ENCODE data around the gene ADAMTS18. TPM values are rescaled to one million over a fixed set of nuclear protein-coding genes. Genes with fewer than 3 reads are reported as not detected.

Gene ADAMTS18
- total and polyA plus RNA-seq, 2 donors (not counting 3 experiments of a cell fraction or from before 2014, with no cell fraction given) = 18.4 to 27.5 TPM

DNA sequence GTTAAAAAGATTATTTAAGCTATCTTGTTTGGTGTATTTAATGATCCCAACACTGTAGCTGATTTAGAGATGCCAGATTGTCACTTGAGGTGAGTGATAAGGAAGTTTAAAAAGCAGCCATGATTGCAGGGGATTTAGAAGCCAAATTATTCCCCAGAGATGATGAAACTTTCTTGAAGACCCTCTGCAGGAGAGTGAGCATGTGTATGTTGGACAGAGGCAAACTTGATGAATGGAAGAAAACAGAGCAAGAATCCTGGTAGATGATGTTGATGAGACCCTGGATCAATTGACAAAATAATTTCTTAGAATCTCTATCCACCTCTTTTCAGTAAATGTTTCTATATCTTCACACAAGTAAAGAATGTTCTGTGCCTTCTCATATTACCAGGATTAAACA lies 14.4 kb upstream of the ADAMTS18 start:
- H3K9me1 ChIP-seq (replicated peaks; ENCODE audit: control insufficient read depth, extremely low read depth, insufficient read depth, low read length) = no peaks in the 10 kb centered on the region
- H3K4me2 ChIP-seq (ENCODE audit: insufficient read depth, low read length) = no peak overlapping the region
- H2AFZ ChIP-seq (ENCODE audit: low read depth, low read length) = no peak overlapping the region
- no peak overlapping the region for H3K4me3 ChIP-seq (replicated peaks in 1 of 3; ENCODE audit: insufficient read depth in 1 of 3, low read depth in 1 of 3, low read length in 3 of 3)
- BruUV-seq (replicated peaks) = no TSS peak
- ChIA-PET POLR2A (no interaction called here), CTCF (interaction anchor here (1.0 to 1.1 kb wide), 3 partner anchors 11 to 134 kb away, joined by 3 read pairs; no protein-coding TSS in a partner anchor)
- dilution Hi-C loops (cut with MboI; ENCODE audit: extremely low pct_ligation_motif_present, low sequenced_read_pairs) = no loop called here
- H3K27me3 ChIP-seq (ENCODE audit: control insufficient read depth in 2 of 2, insufficient read depth in 2 of 2, low read length in 2 of 2) = no peaks in the 10 kb centered on the region
- H4K20me1 ChIP-seq (replicated peaks; ENCODE audit: control insufficient read depth, extremely low read depth, insufficient read depth, low read length) = no peaks in the 10 kb centered on the region
- no peak for DNase-seq (ENCODE audit: low read depth, low spot score)
- intact Hi-C loops (cut with micrococcal nuclease) = no loop called here
- no peak overlapping the region for H3K27ac ChIP-seq (ENCODE audit: insufficient read depth, low read depth, low read length)
- no peak for TF ChIP-seq EZH2 (IDR thresholded peaks at IDR 0.05; ENCODE audit: borderline replicate concordance, low read depth, low read length, severe bottlenecking)
- TF ChIP-seq MYC (IDR thresholded peaks at IDR 0.05; ENCODE audit: low read depth, low read length) = no peak
- no peak for TF ChIP-seq JUN (IDR thresholded peaks at IDR 0.05; ENCODE audit: borderline replicate concordance, insufficient read depth, insufficient read length, low read depth)
- no peak for TF ChIP-seq POLR2AphosphoS5 (IDR thresholded peaks at IDR 0.05; ENCODE audit: insufficient read depth, low read depth, low read length)
- TF ChIP-seq GATA2 (IDR thresholded peaks at IDR 0.05; ENCODE audit: insufficient read depth, insufficient read length, low read depth, low read length) = no peak
- TF ChIP-seq FOS (IDR thresholded peaks at IDR 0.05; ENCODE audit: borderline replicate concordance, insufficient read depth, low read length) = no peak
- no peak for TF ChIP-seq MAX (IDR thresholded peaks at IDR 0.05; ENCODE audit: insufficient read depth, insufficient read length)
- TF ChIP-seq POLR2A (IDR thresholded peaks at IDR 0.05; ENCODE audit: low read depth, low read length) = no peak
- TF ChIP-seq CTCF (IDR thresholded peaks at IDR 0.05; ENCODE audit: extremely low read depth in 1 of 2, insufficient read depth in 1 of 2, low read depth in 1 of 2, low read length in 2 of 2) = no peak
- H3K9ac ChIP-seq (replicated peaks; ENCODE audit: extremely low read depth, insufficient read depth, low read length) = no peak overlapping the region
- H3K9me3 ChIP-seq (replicated peaks; ENCODE audit: control insufficient read depth, insufficient read depth, low read length) = no peaks in the 10 kb centered on the region
- FAIRE-seq = no peak
- H3K36me3 ChIP-seq (ENCODE audit: control insufficient read depth in 2 of 2, extremely low read depth in 1 of 2, insufficient read depth in 2 of 2, low read length in 2 of 2) = no peaks in the 10 kb centered on the region
- no peaks in the 10 kb centered on the region for H3K79me2 ChIP-seq (ENCODE audit: control insufficient read depth, insufficient read depth, low read length)
- H3K4me1 ChIP-seq (ENCODE audit: control insufficient read depth, extremely low read depth, insufficient read depth, low read length) = no peaks in the 10 kb centered on the region
